T-helper 2 cell treated with Interferon-gamma antibody and Interleukin-4, amounts not matched to agents 100 ng/mL and 5 ng/mL, for 36 hours (primary cell): ENCODE data around the gene RCBTB2. TPM values are rescaled to one million over a fixed set of nuclear protein-coding genes. Genes with fewer than 3 reads are reported as not detected.

Experiments
- intact Hi-C: fragments of 100-400 bp; cut with micrococcal nuclease; formaldehyde crosslinking; loops from one replicate; pipeline ENCODE4 v1.15.1; 2023
- total RNA-seq: library from RNA; stranded (reverse); gene quantifications from 2 replicates; pipeline ENCODE4 v1.2.3, GENCODE V29; 2022

RCBTB2 gene
- total RNA-seq, 1 donor from 2014 or later, result 19.3 TPM

DNA sequence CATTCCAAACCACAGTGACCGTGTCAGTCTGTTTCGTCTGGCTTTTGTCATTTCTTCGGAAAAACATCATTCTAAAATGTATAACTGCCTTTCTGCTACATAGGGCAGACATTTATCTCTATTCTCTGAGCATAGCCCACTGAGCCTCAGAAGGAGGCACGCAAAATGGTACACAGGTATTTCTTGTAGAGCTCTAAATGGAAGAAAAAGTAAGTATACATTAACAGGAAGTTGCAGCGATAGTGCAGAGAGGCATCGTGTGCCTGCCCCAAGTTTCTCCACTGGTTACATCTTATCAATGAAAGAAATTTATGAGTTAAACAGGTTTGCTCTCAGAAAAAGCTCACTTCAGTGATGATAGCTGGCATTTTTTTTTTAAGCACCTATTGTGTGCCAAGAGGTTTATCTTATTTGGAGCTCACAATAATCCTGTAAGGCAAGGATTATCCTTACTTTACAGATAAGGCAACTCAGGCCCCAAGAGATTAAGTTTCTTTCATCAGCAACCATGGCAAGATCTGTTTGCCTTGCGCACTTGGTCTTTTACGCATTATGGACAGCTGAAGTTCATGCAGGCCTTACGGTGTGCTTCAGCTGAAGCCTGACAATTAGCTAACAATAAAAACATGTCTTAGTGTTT, 1.2 kb upstream of the RCBTB2 start:
- intact Hi-C loops, result no loop called here

DNA sequence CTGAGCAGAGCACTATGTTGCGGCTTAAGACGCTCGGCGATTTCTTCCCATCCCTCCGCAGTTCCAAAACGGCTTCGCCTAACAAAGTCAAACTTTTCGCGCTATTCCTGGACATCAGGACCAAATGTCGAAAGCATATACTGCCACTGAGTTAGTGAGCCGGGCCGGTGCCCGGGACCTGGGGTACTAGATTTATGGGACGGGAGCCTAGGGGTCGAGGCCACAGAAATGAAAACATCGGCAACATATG, 699 bp downstream of the RCBTB2 start:
- intact Hi-C loops, result loop anchor here (1.0 kb wide), 5 partner anchors 27 to 129 kb away; partner anchors contain the start of gene CYSLTR2

DNA sequence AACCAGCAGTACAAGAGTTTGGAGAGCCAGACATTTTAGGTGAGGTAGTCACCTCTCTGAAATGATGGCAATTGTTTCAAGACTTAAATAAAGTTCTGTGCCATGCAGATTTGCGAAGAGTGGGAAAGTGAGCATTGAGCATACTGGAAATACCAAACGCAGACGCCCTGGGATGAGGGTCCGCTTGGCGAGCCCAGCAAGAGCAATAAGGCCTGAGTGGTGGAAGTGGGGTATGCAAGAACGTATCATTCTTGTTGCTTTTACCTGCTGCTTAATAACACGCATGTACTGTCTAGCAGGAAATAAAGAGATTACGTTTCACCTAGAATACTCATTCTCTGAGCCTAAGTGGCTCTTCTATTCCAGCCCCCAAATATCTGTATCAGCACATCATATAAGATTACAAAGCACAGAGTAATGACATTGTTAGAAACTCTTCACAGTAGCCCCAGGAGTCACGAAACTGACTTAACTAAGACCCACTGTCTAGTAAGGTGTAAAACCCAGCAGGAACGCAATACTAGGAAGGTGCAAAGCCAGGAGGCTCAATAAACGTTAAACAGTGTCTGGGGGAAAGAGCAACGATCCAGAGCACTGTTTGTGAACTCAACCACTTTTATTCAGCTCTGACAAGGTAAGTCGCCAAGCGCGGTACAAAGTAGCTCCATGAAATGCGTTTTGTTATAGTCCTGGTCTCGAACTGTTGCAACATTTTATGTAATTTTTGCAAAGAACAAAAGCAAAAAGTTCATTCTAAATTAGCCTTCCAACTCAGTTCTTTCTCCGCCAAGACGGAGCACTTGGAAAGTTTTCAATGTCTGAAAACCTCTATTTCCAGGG, 1.2 kb downstream of the RCBTB2 start:
- intact Hi-C loops, result loop anchor here (1.0 kb wide), 5 partner anchors 26 to 128 kb away; partner anchors contain the start of gene CYSLTR2

DNA sequence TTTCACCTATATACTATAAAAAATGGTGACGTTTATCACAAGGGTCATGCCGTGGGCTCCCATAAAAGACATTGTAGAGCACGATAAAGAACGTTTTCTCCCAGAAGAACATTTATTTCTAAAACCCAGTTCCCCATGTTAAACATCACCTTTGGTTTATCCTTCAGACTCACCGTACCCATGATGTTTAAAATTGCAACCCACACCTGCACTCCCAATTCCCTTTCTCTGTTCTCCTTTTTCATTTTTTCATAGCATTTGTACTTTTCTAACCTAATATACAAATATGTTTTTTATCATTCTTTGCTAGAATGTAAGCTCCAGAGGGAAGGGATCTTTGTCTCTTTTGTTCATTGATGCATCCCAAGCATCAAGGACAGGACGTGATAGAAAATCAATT, 2.0 kb downstream of the RCBTB2 start:
- intact Hi-C loops, result no loop called here

DNA sequence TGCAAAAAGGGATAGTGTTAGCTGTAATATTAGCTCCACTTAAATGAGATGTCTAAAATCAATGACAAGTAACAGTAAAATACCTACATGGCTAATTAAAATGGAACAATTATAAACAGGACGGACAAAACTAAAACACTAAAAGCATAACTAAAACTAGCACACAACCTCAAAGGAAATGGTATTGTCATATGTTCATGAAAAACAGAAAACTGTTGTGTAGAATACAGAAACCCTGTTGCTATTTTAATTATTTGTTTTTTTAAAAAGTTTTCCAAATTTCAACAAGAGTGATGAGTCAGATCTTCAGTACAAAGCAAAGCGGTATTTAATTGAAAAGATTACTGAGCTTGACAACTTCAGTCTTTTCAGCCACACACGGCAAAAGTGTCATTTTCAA, 4.2 kb downstream of the RCBTB2 start:
- intact Hi-C loops, result no loop called here

DNA sequence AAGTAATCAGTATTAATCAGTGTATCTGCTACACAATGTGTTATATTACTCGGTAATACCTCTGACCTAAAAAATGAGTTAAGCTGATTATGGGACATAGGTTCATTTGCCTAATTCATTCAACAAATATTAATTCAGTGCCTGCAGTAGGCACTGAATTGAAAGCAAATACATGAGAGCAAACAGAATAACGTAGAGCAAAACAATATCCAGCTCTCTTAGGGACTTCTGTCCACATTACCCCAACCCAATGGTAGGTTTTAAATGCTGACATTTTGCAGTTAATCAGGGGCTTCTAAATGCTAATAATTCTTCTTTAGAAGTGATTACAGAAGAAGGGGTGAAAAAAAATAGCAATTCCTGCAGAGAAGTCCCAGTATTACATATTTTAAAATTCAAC, 4.9 kb downstream of the RCBTB2 start:
- intact Hi-C loops, result no loop called here

DNA sequence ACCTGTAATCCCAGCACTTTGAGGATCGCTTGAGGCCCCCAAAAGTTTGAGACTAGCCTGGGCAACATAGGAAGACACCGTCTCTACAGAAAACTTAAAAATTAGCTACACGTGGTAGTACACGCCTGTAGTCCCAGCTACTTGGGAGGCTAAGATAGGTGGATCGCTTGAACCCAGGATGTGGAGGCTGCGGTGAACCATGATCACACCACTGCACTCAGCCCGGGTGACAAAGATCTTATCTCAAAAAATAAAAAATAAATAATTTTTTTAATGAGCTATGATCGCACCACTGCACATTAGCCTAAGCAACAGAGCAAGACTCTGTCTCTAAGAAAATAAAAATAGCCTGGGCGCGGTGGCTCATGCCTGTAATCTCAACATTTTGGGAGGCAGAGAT, 6.6 kb downstream of the RCBTB2 start:
- intact Hi-C loops, result no loop called here

DNA sequence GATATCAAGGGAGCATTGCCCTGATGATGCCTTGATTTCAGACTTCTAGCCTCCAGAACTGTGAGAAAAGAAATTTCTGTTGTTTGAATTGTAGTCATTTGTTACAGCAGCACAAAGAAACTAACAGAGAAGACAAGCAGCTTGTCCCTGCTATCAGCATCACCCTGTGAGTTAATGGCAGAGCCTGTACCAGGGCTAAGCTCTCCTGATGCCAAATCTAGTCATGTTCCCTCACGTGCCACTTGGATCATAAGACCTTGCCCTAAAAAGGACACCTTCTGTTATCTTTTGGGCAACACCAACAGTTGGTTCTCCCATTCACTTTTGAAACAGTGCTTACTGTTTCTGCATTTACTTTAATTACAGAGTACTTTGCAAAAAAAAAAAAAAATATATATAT, 14.8 kb downstream of the RCBTB2 start:
- intact Hi-C loops, result no loop called here

DNA sequence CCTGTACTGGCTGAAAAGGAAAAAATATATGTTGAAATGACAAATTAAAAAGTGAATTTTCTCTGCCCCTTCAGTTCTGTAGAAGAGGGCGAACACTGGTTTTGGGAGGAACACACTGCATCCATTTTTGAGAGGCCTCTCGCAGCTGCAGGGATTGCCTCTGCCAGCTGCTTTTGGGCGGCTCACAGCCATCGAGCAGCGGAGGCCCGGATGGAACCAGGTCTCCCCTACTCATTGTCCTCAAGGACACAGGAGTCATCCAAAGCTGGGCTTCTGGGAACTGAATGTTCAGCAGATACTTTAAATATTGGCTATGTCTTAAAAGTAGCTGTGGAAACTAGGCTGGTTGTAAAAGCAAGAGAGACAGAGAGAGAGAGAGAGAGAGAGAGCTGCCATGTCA, 17.1 kb downstream of the RCBTB2 start:
- intact Hi-C loops, result no loop called here

DNA sequence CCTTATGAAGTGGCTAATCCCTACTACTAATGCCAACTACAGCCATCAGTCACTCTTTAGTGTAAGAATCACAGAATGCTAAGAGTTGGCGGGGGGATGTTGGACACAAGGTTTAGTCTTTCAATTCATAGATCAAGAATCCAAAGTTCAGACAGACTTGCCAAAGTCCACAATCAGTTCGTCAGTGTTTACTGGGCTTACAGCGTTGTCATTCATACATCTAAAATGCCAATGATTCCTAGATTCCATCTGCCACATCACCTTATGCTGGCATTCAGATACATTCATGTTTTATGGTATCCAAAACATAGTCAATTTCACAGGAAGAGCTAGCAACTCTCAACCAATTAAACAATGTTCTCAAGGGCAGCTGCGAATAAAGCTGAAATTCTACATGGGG, 18.1 kb downstream of the RCBTB2 start:
- intact Hi-C loops, result no loop called here

DNA sequence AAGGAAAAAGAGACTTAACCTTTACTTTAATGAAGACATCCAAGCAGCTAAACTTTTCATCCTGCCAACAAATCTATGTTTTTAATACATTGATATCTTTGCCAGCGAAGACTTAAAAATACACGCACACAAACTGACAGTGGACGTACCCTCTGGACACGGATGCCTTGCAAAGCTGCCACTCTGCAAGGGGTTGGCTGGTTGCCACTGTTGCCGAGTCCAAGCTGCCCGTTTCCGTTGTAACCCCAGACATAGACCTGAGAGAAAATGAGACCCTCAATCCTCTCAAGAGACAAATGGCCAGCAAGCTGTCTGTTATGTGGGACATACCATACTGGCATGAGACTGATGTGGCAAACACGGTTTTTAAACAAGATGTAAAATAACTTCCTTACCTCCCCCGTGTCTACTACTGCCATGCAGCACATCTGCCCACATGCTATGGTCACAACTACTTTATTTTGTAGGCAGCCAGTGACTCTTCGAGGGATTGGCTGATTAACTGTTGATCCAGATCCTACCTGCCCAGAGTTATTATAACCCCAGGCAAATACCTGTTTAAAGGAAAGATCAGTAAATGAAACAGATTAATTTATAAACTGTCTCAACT, 21.2 kb downstream of the RCBTB2 start:
- intact Hi-C loops, result no loop called here

DNA sequence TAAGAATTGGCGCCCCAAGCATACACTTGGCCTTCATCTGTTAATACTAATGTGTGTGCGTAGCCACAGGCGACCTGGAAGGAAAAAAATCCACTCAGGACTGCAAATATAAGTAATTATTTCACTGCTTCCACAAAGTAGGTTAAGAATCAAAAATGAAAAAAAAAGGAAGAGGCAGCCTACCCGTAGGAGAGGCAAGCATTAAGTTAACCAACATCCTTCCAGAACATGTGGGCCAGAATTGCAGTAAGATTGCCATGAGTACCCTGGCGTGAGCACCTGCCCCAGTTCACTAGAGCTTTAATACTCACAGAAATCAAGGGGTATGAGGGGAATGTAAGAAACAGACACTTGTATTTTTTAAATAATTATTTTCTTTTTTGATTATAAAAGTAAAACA, 22.2 kb downstream of the RCBTB2 start:
- intact Hi-C loops, result no loop called here

DNA sequence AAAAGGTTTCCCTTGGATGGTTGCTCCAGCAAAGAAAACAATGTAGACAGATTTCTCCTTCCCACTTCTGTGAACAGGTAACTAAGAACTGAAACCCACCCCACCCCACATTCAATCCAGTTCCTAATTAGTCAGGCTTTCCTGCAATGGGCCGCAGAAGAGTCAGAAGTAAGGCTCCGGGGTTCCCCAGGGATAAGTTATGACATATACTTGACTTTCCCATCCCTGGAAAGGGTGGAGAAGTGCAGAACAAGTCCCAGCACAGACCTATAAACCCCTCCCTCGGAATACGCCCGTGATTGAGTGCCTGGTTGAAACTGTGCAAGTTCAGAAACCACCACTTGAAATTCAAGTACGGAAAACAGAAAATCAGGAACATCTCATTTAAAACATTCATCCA, 24.9 kb downstream of the RCBTB2 start:
- intact Hi-C loops, result no loop called here

DNA sequence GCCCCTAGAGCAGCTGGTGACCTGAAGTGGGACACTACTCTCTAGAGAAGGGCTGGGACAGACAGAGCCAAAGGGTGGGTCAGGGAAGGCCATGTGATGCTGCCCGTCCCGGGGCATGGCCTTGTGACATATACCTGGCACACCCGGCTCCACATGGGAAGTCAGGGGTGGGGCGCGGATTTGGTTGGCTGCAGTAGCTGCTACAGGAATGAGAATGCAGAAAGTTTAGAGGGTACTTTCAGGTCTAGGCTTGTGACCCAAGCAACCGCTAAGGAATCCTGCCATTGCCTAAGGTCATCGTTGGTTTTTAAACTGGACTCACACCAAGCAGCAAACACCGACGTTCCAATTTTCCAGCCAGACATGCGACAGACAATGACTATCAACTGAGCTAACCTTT, 25.9 kb downstream of the RCBTB2 start:
- intact Hi-C loops, result no loop called here

DNA sequence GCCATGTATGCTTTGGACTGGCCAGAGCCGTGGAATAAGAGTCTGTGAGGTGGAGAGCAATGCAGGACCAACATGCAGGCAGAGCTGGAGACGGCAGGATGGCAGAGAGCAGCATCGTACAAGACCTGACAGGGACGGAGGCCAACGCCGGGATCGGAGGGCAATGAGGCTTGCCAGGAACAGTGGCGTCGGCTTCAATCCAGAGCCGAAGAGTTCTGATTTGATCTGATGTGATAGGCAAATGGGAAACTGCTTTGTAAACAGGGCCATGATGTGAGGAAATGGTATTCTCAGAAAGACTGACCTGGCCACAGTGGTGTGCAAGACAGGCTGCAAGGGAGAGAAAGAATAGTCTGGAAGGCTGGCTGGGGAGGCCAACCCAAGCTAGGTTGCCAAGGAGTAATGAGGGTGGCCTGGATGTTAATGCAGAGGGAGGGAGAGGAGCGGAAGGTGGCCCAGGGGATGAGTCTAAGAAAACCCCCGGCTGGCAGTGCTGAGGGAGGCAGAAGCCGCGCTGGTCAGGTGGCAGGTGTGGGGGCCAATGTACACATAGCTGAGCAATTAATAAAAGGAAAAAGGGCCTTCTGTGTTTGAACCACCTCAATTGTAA, 26.7 kb downstream of the RCBTB2 start:
- intact Hi-C loops, result no loop called here

DNA sequence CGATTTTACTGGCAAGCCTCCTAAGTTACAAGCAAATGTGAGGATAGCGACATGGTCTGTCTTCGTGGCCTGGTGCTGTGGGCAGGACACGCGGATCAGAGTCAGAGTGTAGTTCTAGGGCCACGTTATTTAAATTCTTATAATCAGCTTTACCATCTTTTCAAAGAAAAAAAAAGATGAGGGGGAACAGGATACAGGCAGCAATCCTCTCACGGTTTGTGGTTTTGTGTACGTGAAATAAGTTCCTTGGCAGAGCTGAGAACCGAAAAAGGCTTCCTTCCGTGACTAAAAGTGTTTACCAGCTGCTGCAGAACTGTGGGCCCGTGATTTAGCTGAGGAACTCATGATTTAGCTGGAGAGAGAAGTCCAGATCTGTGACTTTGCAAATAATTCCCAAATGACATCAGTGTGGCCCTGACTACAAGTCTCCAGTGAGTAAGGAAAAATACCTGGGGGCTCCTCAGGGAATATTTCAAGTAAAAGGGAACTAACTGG, 27.2 kb downstream of the RCBTB2 start:
- intact Hi-C loops, result loop anchor here (1.0 kb wide), 6 partner anchors 8 to 467 kb away; no protein-coding TSS in a partner anchor

DNA sequence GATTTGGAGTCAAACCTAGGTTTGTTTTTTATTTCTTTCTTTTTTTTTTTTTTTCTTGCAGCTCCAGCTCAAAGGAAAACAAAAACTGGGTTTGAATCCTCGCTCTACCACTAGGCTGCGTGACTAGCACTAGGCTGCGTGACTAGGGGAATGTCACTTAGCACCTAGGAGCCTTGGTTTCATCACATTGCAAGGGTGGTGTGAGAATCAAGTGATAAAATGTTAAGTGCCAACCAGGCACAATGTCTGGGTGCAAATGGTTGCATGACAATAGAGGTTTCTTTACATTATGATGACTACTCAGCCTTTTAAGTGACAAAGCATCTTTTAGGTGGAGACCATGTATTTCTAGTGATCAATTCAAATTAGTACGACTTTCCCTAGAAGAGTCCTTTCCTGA, 27.9 kb downstream of the RCBTB2 start:
- intact Hi-C loops, result loop anchor here (1.0 kb wide), 6 partner anchors 8 to 467 kb away; no protein-coding TSS in a partner anchor

DNA sequence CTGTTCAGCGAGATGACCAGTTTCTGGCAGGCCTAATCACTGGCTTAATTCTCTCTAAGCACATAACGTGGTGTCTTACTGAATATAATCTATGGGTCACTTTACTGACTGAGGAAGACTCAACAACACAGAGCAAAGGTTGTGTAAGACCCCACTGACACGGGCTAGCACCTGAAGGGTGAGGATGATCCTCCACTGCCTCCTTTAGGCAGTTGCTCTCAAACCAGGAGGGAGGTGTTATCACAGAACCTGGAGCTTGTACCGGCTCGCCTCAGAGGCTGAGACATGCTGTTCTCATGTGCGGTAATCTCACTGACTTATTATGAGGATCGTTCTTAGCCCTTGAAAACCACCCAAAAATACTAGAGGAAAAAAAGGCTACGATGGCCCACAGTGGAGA, 28.3 kb downstream of the RCBTB2 start:
- intact Hi-C loops, result loop anchor here (1.0 kb wide), 6 partner anchors 7 to 466 kb away; no protein-coding TSS in a partner anchor

DNA sequence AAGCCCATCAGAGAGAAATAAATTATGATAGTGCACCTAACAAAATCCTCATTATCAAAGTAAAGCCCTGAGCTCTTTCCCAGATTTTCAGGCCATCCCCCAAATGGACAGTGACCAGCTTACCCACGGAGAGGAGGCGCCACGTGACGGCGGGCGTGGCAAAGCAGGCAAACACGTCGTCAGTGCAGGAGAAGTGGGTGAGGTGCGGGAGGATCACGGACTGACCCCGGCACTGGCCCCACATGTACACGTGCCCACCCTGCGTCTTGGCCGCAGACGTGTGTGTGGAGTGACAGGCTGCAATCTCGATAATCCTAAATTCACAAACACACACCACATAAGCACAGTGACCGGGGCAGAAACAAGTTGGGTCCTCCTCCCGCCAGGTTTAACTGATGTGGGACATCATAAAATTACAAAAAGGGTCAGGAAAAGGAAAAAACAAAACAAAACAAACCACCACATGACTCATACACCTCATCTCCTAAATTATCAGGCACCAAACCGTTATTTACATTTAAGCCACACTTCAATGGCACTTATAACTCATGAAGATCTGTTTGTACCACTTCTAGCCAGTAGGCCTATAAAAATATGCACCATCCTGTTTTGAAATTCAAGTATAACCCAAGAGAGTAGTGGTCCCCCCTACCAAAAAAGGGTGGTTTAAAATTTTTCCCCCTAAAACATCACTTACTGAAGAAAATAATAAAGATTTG, 30.1 kb downstream of the RCBTB2 start:
- intact Hi-C loops, result no loop called here

DNA sequence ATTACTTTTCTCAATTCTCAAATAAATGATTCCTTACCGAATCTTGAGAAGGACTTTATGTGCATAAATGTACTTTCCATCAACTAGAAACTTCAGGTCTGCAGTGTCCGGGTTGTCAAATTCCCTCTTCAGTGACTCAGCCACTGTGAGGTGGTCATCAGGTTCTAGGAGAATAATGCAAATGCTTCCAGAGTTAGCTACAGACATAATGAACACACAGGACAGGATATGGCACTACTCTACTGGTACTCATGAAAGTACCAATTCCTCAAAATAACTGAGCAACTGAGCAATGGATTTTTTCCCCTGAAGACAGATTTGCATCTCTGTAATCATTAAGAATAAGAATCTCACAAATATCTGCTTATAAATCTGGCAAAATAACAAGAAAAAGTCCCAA, 31.2 kb downstream of the RCBTB2 start:
- intact Hi-C loops, result no loop called here

DNA sequence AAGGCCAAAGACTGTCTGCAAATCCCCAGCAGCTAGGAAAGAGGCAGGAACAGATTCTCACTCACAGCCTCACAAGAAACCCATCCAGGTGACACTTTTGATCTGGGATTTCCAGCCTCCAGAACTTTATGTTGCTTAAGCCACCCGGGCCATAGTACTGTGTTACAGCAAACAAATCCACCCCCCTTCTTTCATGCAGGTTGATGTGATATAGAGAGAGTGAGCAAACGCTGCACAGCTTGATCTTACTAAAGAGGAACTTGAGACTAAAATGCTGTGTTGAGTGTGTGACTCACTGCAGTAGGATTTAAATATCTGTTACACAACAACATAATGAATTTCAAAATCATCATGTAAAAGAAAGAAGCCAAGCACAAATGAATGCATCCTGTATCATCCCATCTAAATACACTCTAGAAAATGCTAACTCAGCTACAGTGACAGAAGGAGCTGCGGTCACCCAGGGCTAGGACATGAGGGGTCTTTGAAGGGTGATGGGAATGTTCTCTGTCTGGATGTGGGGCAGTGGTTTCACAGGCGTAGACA, 32.2 kb downstream of the RCBTB2 start:
- intact Hi-C loops, result no loop called here
